Cardiac fibroblast (primary cell): ENCODE data around the gene SLC9A5.

Experiments
- DNase-seq, 2 donors: peaks; one replicate each; pipeline versions ENCODE4 v3.0.0 to v3.0.0-alpha.2; 2010; ENCODE audit warnings: low read depth in 2 of 2
- H3K4me3 ChIP-seq, 2 donors: replicated peaks in 1 of 2; 1 replicate in 1 of 2; 2 replicates in 1 of 2; pipeline ENCODE4 v1.5.1; 2011; ENCODE audit warnings: low read depth in 2 of 2, low read length in 2 of 2, mild to moderate bottlenecking in 2 of 2, moderate library complexity in 1 of 2
- TF ChIP-seq, protein P1 (sequence below): IDR thresholded peaks from one replicate; pipeline ENCODE4 v1.5.1; 2011; ENCODE audit warnings: low read depth, mild to moderate bottlenecking, low read length, inconsistent platforms

Gene SLC9A5

DNA sequence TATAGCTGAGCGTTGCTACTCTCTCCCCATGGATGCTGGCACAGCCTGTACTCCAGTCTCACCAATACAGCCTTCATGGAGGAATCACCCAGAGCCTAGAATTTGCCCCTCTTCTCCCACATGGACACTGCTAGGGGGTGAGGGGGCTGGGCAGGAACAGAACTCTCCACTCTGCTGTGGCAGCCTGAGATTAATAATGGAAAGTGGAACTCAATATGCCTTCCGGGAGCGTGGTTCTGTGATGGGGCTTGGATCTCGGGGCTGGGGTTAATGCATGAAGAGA lies 1.2 kb downstream of the SLC9A5 start:
- no peak for DNase-seq
- no peak overlapping the region for H3K4me3 ChIP-seq
- TF ChIP-seq, protein P1, sequence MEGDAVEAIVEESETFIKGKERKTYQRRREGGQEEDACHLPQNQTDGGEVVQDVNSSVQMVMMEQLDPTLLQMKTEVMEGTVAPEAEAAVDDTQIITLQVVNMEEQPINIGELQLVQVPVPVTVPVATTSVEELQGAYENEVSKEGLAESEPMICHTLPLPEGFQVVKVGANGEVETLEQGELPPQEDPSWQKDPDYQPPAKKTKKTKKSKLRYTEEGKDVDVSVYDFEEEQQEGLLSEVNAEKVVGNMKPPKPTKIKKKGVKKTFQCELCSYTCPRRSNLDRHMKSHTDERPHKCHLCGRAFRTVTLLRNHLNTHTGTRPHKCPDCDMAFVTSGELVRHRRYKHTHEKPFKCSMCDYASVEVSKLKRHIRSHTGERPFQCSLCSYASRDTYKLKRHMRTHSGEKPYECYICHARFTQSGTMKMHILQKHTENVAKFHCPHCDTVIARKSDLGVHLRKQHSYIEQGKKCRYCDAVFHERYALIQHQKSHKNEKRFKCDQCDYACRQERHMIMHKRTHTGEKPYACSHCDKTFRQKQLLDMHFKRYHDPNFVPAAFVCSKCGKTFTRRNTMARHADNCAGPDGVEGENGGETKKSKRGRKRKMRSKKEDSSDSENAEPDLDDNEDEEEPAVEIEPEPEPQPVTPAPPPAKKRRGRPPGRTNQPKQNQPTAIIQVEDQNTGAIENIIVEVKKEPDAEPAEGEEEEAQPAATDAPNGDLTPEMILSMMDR = no peak

DNA sequence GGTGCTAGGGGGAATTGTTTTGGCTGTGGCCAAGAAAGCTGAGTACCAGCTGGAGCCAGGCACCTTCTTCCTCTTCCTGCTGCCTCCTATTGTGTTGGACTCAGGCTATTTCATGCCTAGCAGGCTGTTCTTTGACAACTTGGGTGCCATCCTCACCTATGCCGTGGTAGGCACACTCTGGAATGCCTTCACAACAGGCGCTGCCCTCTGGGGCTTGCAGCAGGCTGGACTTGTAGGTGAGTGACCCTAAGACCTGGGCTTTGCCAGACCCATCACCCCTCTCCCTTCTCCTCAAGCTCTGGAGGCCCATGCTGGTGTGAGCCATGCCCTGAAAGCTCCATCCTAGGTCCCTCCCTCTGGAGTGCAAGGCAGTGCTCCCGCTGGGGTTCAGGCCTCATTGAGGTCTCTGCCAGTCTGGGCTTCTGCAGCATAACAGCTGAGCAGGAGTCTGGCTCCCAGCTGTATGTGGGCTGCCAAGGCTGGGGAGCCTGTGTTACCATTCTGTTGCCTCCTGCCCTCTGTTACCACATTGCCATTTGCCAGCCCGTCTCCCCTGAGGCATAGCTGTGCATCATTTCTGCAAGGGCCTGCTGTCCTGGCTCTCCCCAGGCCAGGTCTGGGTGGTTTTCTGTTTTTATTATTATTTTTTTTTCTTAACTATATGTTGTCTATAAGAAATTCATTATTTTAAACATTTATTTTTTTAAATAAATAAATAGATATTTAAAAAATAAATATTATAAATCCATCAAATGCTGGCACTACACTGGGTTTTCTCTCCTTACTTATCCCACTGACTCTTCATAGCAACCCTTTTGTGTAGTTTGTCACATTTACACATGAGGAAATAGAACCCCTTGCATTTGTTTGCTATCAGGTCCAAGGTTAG lies 4.1 kb downstream of the SLC9A5 start:
- no peak for DNase-seq
- no peak overlapping the region for H3K4me3 ChIP-seq
- TF ChIP-seq, protein P1 = no peak

DNA sequence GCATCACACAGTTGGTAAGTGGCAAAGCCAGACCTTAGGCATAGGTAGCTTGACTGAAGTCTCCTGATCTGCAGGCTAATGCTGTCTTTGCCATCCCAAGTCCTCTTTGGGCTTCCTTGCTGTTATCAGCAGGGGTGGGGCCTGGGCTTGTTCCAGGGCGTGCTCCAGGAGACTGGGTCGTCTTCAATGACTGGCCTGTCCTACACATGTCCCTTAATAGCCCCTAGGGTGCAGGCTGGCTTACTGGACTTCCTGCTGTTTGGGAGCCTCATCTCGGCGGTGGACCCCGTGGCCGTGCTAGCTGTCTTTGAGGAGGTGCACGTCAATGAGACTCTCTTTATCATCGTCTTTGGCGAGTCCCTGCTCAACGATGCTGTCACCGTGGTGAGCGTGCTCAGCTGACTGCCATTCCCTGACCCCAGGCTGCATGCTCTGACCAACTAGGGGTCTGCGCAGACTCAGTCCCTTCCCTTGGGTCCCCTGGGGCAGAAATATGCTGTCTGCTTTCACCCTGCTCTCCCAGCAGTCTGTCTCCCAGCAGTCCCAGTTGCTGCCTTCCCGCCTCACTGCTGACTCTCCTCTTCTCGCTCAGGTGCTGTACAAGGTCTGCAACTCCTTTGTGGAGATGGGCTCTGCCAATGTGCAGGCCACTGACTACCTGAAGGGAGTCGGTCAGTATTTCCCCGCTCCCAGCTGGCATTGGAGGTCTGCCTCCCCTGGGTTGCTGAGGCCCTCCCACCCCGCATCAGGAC lies 6.2 kb downstream of the SLC9A5 start:
- no peak for DNase-seq
- no peak overlapping the region for H3K4me3 ChIP-seq
- TF ChIP-seq, protein P1 = no peak

DNA sequence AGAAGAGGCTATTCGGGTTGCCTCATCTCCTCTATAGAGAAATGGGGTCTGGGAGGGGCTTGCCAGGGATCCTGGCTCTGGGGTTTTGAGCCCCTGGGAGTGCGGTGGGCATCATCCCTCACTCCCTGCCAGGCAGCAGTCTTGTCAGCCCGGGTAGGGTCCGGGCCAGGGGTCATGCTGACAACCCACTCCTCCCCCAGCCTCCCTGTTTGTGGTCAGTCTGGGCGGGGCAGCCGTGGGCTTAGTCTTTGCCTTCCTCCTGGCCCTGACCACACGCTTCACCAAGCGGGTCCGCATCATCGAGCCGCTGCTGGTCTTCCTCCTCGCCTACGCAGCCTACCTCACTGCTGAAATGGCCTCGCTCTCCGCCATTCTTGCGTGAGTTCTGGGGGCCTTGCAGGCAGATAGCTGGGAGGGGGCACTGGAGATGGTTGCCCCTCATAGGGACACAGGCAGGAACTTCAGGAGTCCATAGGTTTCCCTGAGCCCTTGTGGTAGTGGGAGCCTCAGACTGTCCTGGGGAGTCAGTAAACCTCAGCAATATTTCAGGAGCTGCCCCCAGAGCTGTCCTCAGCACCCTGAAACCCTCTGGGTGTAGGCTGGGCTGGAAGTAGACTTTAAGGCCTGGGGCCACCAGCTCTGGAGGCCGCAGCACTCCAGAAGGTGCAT lies 6.9 kb downstream of the SLC9A5 start:
- no peak for DNase-seq
- H3K4me3 ChIP-seq = no peak overlapping the region
- TF ChIP-seq, protein P1 = no peak

DNA sequence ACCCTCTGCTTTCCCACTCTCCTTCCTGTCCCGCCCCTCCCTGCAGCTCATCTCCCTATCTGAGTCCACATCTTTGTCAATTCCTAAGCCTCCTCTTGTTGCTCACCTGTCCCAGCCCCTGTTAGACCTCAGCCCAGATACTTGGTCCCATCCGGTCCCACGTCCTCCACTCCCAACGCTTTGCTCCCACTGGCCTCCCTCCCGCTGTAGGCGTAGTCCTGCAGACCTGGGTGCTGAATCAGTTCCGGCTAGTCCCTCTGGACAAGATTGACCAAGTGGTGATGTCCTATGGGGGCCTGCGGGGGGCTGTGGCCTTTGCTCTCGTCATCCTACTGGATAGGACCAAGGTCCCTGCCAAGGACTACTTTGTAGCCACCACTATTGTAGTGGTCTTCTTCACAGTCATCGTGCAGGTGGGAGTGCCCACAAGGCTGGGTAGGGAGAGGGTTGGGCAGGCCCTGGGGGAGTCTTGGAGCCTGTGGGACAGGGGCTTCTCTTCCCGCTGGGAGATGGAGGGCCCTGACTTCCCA lies 8.0 kb downstream of the SLC9A5 start:
- TF ChIP-seq, protein P1 = no peak
- no peak for DNase-seq

DNA sequence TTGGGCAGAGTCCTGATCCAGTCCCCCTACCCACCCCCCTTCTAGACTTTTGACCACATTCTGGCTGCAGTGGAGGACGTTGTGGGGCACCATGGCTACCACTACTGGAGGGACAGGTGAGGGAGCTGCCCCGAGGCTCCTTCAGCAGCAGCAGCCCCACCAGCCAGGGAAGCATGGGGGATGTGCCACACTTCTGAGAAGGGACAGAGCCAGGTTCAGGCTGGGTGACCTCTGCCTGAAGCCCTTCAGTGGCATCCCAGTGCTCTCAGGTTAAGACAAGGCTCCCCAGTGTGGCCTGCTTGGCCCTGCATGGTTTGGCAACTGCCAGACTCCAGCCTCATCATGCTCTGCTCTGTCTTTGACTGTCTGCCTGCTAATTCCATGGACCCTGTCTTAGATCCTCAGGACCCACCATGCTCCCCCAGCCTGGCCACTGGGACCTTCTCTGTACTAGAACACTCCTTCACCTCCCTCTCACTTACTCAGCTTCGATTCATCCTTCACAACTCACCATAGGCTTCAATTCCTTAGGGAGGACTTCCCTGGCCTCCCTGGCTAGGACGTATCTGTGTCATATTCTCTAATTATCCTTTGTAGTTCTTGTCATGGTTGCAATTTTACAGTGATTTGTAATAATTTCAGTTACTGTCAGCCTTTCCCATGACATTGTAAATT lies 8.8 kb downstream of the SLC9A5 start:
- TF ChIP-seq, protein P1 = no peak
- peak in 1 of 2 donors; percentile 55 for DNase-seq
- no peak overlapping the region for H3K4me3 ChIP-seq

More for the DNA sequence above, 8.0 kb downstream of the SLC9A5 start:
- no peak overlapping the region for H3K4me3 ChIP-seq
